Neural cell (in vitro differentiated cells): ENCODE results near the gene RPUSD2. TPM values are rescaled to one million over a fixed set of nuclear protein-coding genes. Genes with fewer than 3 reads are reported as not detected.

Experiments
- H2AFZ ChIP-seq: fragments of 200-600, 300-800 bp; sonication (generic), shearing (Covaris generic); 2 replicates; pipeline ENCODE4 v1.6.0; 2014; ENCODE audit warnings: low read depth, mild to moderate bottlenecking, antibody characterized with exemption, low read length, moderate library complexity
- H3F3A ChIP-seq: fragments of 200-600 bp; shearing (Covaris generic); 2 replicates; pipeline ENCODE4 v1.6.1; 2016; ENCODE audit warnings: mild to moderate bottlenecking, moderate library complexity, mixed read lengths, antibody characterized with exemption, low read length; ENCODE audit not compliant: insufficient read depth, poor library complexity, severe bottlenecking
- H3K27ac ChIP-seq: fragments of 200-600, 300-800 bp; sonication (generic), shearing (Covaris generic); 2 replicates; pipeline ENCODE4 v1.5.1; 2014; ENCODE audit warnings: mild to moderate bottlenecking, low read length, moderate library complexity
- H3K27me3 ChIP-seq: fragments of 300-800, 200-600 bp; sonication (generic), shearing (Covaris generic); 2 replicates; pipeline ENCODE4 v1.6.0; 2014; ENCODE audit warnings: mild to moderate bottlenecking, low read depth, low read length, moderate library complexity; ENCODE audit not compliant: insufficient read depth
- H3K36me3 ChIP-seq: fragments of 300-800, 200-600 bp; sonication (generic), shearing (Covaris generic); 2 replicates; pipeline ENCODE4 v1.5.1; 2014; ENCODE audit warnings: mild to moderate bottlenecking, antibody characterized with exemption, low read length, moderate library complexity; ENCODE audit not compliant: insufficient read depth
- H3K4me2 ChIP-seq: fragments of 300-800, 200-600 bp; sonication (generic), shearing (Covaris generic); 2 replicates; pipeline ENCODE4 v1.6.0; 2014; ENCODE audit warnings: mild to moderate bottlenecking, low read length
- H3K4me3 ChIP-seq: fragments of 300-800, 200-600 bp; sonication (generic), shearing (Covaris generic); 2 replicates; pipeline ENCODE4 v1.5.1; 2014; ENCODE audit warnings: mild to moderate bottlenecking, low read length, moderate library complexity
- H3K79me2 ChIP-seq: fragments of 200-600 bp; shearing (Covaris generic); replicated peaks from 2 replicates; pipeline ENCODE4 v1.6.0; 2014; ENCODE audit warnings: mild to moderate bottlenecking, low read length, moderate library complexity; ENCODE audit not compliant: insufficient read depth
- H3K9ac ChIP-seq: fragments of 300-800, 200-600 bp; sonication (generic), shearing (Covaris generic); 2 replicates; pipeline ENCODE4 v1.6.1; 2016; ENCODE audit warnings: mild to moderate bottlenecking, low read length, mixed read lengths
- H3K9me2 ChIP-seq: fragments of 200-600 bp; shearing (Covaris generic); 2 replicates; pipeline ENCODE4 v1.6.1; 2016; ENCODE audit warnings: mild to moderate bottlenecking, low read length, mixed read lengths; ENCODE audit not compliant: insufficient read depth
- H3K9me3 ChIP-seq: fragments of 200-600, 300-800 bp; sonication (generic), shearing (Covaris generic); 2 replicates; pipeline ENCODE4 v1.6.1; 2016; ENCODE audit warnings: mild to moderate bottlenecking, mixed run types, low read length, moderate library complexity, mixed read lengths
- H4K20me1 ChIP-seq: fragments of 200-600 bp; shearing (Covaris generic); 2 replicates; pipeline ENCODE4 v1.6.1; 2016; ENCODE audit warnings: mild to moderate bottlenecking, mixed run types; ENCODE audit not compliant: insufficient read depth
- EP300 ChIP-seq: fragments of 450-650 bp; conservative IDR thresholded peaks from 2 replicates; pipeline ENCODE4 v1.6.1; 2014; ENCODE audit warnings: antibody characterized with exemption, mild to moderate bottlenecking, moderate library complexity; ENCODE audit not compliant: poor library complexity, severe bottlenecking
- EZH2 ChIP-seq: fragments of 200-600, 300-800 bp; shearing (Covaris generic), sonication (generic); IDR thresholded peaks from 2 replicates; pipeline ENCODE4 v1.6.1; 2014; ENCODE audit warnings: antibody characterized with exemption, low read length, borderline replicate concordance, mild to moderate bottlenecking; ENCODE audit not compliant: insufficient read depth, poor library complexity, severe bottlenecking
- MXI1 ChIP-seq: fragments of 450-650 bp; conservative IDR thresholded peaks from 2 replicates; pipeline ENCODE4 v1.6.1; 2014; ENCODE audit warnings: antibody characterized with exemption, mild to moderate bottlenecking; ENCODE audit not compliant: poor library complexity, severe bottlenecking
- POLR2AphosphoS5 ChIP-seq: IDR thresholded peaks from 2 replicates; pipeline ENCODE4 v1.6.1; 2012
- RAD21 ChIP-seq: fragments of 450-650 bp; conservative IDR thresholded peaks from 2 replicates; pipeline ENCODE4 v1.6.1; 2014; ENCODE audit warnings: antibody characterized with exemption, mild to moderate bottlenecking, moderate library complexity
- SMC3 ChIP-seq: fragments of 450-650 bp; conservative IDR thresholded peaks from 2 replicates; pipeline ENCODE4 v1.6.1; 2014; ENCODE audit warnings: antibody characterized with exemption, mild to moderate bottlenecking, moderate library complexity; ENCODE audit not compliant: poor library complexity
- TAF1 ChIP-seq: IDR thresholded peaks from 2 replicates; pipeline ENCODE4 v1.6.1; 2012; ENCODE audit warnings: low read depth
- polyA plus RNA-seq: library from polyadenylated mRNA; depleted of rRNA; stranded (reverse); fragments of >200 nt; gene quantifications from 2 replicates; pipeline ENCODE4 v1.2.3, GENCODE V29; 2014
- TF ChIP-seq, protein P1 (sequence below): fragments of 450-650 bp; IDR thresholded peaks from 2 replicates; pipeline ENCODE4 v1.5.1; 2014; ENCODE audit warnings: antibody characterized with exemption, mild to moderate bottlenecking, moderate library complexity; ENCODE audit not compliant: poor library complexity, severe bottlenecking
- TF ChIP-seq, protein P2 (sequence below): IDR thresholded peaks from 2 replicates; pipeline ENCODE4 v1.6.1; 2012; ENCODE audit warnings: borderline replicate concordance

Gene RPUSD2
- polyA plus RNA-seq, 1 donor from 2014 or later, result 13.2 TPM

DNA sequence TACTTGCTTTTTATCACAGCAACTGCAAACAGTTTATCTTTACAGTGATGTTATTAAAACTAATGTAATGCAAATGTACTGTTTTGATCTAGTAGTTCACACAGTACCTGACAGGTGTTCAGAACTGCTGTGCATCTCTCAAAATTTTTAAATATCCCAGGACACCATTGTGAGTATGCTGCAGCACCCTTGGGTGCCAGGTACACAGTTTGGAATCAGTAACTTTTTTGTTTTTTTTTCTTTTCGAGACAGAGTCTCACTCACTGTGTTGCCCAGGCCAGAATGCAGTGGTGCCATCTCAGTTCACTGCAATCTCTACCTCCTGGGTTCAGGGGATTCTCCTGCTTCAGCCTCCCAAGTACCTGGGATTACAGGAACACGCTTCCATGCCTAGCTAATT is 27.9 kb downstream of the RPUSD2 start:
- H3K4me3 ChIP-seq, result no peak overlapping the region
- H3K36me3 ChIP-seq, result no peaks in the 10 kb centered on the region
- no peaks in the 10 kb centered on the region for H3K9me3 ChIP-seq
- no peaks in the 10 kb centered on the region for H3K27me3 ChIP-seq
- H3K27ac ChIP-seq, result no peak overlapping the region
- TF ChIP-seq, protein P1, sequence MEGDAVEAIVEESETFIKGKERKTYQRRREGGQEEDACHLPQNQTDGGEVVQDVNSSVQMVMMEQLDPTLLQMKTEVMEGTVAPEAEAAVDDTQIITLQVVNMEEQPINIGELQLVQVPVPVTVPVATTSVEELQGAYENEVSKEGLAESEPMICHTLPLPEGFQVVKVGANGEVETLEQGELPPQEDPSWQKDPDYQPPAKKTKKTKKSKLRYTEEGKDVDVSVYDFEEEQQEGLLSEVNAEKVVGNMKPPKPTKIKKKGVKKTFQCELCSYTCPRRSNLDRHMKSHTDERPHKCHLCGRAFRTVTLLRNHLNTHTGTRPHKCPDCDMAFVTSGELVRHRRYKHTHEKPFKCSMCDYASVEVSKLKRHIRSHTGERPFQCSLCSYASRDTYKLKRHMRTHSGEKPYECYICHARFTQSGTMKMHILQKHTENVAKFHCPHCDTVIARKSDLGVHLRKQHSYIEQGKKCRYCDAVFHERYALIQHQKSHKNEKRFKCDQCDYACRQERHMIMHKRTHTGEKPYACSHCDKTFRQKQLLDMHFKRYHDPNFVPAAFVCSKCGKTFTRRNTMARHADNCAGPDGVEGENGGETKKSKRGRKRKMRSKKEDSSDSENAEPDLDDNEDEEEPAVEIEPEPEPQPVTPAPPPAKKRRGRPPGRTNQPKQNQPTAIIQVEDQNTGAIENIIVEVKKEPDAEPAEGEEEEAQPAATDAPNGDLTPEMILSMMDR, result no peak
- TF ChIP-seq MXI1 (no peak), SMC3 (no peak), RAD21 (no peak), EP300 (no peak)
- no peaks in the 10 kb centered on the region for H3K9me2 ChIP-seq
- H4K20me1 ChIP-seq, result no peaks in the 10 kb centered on the region
- H3K4me2 ChIP-seq, result no peak overlapping the region
- H3F3A ChIP-seq, result peaks cover 4% of the 10 kb centered on the region
- no peaks in the 10 kb centered on the region for H3K79me2 ChIP-seq
- no peak overlapping the region for H3K9ac ChIP-seq
- H2AFZ ChIP-seq, result no peak overlapping the region

DNA sequence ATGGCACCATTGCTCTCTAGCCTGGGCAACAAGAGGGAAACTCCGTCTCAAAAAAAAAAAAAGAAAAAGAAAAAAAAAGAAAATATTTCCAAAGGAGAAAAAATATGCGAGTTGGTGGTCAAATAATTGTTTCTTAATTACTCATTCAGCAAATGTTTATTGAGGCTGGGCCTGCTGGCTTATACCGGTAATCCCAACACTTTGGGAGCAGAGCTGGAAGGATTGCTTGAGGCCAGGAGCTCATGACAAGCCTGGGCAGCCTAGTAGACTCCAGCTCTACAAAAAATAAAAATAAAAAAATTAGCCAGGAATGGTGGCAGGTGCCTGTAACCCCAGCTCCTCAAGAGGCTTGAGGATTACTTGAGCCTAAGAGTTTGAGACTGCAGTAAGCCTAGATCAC is 29.0 kb downstream of the RPUSD2 start:
- no peaks in the 10 kb centered on the region for H3K79me2 ChIP-seq
- TF ChIP-seq TAF1, result no peak
- TF ChIP-seq, protein P2, sequence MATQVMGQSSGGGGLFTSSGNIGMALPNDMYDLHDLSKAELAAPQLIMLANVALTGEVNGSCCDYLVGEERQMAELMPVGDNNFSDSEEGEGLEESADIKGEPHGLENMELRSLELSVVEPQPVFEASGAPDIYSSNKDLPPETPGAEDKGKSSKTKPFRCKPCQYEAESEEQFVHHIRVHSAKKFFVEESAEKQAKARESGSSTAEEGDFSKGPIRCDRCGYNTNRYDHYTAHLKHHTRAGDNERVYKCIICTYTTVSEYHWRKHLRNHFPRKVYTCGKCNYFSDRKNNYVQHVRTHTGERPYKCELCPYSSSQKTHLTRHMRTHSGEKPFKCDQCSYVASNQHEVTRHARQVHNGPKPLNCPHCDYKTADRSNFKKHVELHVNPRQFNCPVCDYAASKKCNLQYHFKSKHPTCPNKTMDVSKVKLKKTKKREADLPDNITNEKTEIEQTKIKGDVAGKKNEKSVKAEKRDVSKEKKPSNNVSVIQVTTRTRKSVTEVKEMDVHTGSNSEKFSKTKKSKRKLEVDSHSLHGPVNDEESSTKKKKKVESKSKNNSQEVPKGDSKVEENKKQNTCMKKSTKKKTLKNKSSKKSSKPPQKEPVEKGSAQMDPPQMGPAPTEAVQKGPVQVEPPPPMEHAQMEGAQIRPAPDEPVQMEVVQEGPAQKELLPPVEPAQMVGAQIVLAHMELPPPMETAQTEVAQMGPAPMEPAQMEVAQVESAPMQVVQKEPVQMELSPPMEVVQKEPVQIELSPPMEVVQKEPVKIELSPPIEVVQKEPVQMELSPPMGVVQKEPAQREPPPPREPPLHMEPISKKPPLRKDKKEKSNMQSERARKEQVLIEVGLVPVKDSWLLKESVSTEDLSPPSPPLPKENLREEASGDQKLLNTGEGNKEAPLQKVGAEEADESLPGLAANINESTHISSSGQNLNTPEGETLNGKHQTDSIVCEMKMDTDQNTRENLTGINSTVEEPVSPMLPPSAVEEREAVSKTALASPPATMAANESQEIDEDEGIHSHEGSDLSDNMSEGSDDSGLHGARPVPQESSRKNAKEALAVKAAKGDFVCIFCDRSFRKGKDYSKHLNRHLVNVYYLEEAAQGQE, result no peak
- H3K27ac ChIP-seq, result no peak overlapping the region

DNA sequence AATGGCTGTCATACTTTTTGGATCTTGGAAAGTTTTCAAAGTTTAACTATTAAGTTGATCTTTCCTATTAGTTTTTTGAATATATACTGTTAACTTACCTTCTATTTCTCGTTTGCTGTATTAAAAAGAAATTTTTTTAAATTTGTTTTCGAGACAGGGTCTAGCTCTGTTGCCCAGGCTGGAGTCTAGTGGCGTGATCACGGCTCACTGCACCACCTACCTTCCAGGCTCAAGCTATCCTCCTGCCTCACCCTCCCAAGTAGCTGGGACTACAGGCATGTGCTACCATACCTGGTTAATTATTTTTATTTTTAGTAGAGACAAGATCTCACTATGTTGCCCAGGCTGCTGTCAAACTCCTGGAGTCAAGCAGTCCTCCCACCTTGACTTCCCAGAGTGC is 29.6 kb downstream of the RPUSD2 start:
- TF ChIP-seq, protein P1, result no peak
- no peak for TF ChIP-seq EZH2
- no peak for TF ChIP-seq SMC3
- no peak for TF ChIP-seq TAF1
- no peak for TF ChIP-seq POLR2AphosphoS5
- TF ChIP-seq EP300, result no peak
- TF ChIP-seq, protein P2, result no peak
- TF ChIP-seq RAD21, result no peak
- TF ChIP-seq MXI1, result no peak
- Histone ChIP-seq H3K4me2 (no peak overlapping the region), H3F3A (peaks cover 4% of the 10 kb centered on the region), H3K27me3 (no peaks in the 10 kb centered on the region), H3K79me2 (no peaks in the 10 kb centered on the region), H3K36me3 (no peaks in the 10 kb centered on the region), H2AFZ (no peak overlapping the region), H3K27ac (no peak overlapping the region), H3K9me3 (no peaks in the 10 kb centered on the region), H3K9me2 (no peaks in the 10 kb centered on the region), H4K20me1 (no peaks in the 10 kb centered on the region), H3K4me3 (no peak overlapping the region), H3K9ac (no peak overlapping the region)

More for the DNA sequence above, 29.0 kb downstream of the RPUSD2 start:
- H3K4me2 ChIP-seq, result no peak overlapping the region
- H3K27me3 ChIP-seq, result no peaks in the 10 kb centered on the region
- no peaks in the 10 kb centered on the region for H3K9me3 ChIP-seq
- no peak overlapping the region for H3K4me3 ChIP-seq
- no peak overlapping the region for H3K9ac ChIP-seq
- no peaks in the 10 kb centered on the region for H3K36me3 ChIP-seq
- no peak overlapping the region for H2AFZ ChIP-seq
- H4K20me1 ChIP-seq, result no peaks in the 10 kb centered on the region
- peaks cover 4% of the 10 kb centered on the region for H3F3A ChIP-seq
- no peaks in the 10 kb centered on the region for H3K9me2 ChIP-seq
